Caco-2 (cell line): ENCODE data around the gene COL5A1. TPM values are rescaled to one million over a fixed set of nuclear protein-coding genes. Genes with fewer than 3 reads are reported as not detected.

Experiments used
- BruUV-seq: library from RNA; stranded (reverse); fragments of 400-500 nt; replicated peaks from 2 replicates; lab custom pipeline; 2021; lab: Mats Ljungman, UMichigan
- CTCF ChIA-PET: fragments of 300-600 bp; sonication (Branson Sonifier 250); formaldehyde crosslinking; loops from one replicate; lab custom pipeline; 2022; ENCODE audit warnings: antibody characterized with exemption; lab: Charles Lee
- POLR2A ChIA-PET: fragments of 300-600 bp; sonication (Branson Sonifier 250); formaldehyde crosslinking; loops from one replicate; lab custom pipeline; 2022; ENCODE audit warnings: antibody characterized with exemption; lab: Charles Lee
- DNase-seq, 2 experiments: peaks; one replicate each; pipeline versions ENCODE4 v3.0.0 to v3.0.0-alpha.2; 2020 to 2022
- H3K27me3 ChIP-seq: replicated peaks from 2 replicates; pipeline ENCODE4 v1.6.0; 2011; ENCODE audit warnings: low read length; ENCODE audit not compliant: control insufficient read depth, insufficient read depth
- H3K36me3 ChIP-seq: 2 replicates; pipeline ENCODE4 v1.5.1; 2011; ENCODE audit warnings: low read length; ENCODE audit not compliant: control insufficient read depth, insufficient read depth
- H3K4me1 ChIP-seq: fragments of 250-450 bp; sonication (Bioruptor Pico); 2 replicates; pipeline ENCODE4 v1.5.1; 2020; ENCODE audit warnings: mild to moderate bottlenecking
- H3K4me3 ChIP-seq: 2 replicates; pipeline ENCODE4 v1.5.1; 2011; ENCODE audit warnings: low read depth, mild to moderate bottlenecking, control low read depth, low read length
- H3K9me3 ChIP-seq: fragments of 250-450 bp; sonication (Bioruptor Pico); 2 replicates; pipeline ENCODE4 v1.5.1; 2020; ENCODE audit warnings: mild to moderate bottlenecking, moderate library complexity
- H3K27ac Mint-ChIP-seq: one replicate; pipeline ENCODE4 v1.8.0; 2022; ENCODE audit warnings: mixed read lengths; ENCODE audit not compliant: unreplicated experiment
- H3K27me3 Mint-ChIP-seq: one replicate; pipeline ENCODE4 v1.8.0; 2022; ENCODE audit warnings: mixed read lengths; ENCODE audit not compliant: insufficient read depth, unreplicated experiment
- H3K36me3 Mint-ChIP-seq: one replicate; pipeline ENCODE4 v1.8.0; 2022; ENCODE audit warnings: mild to moderate bottlenecking, mixed read lengths; ENCODE audit not compliant: insufficient read depth, unreplicated experiment
- H3K4me1 Mint-ChIP-seq: one replicate; pipeline ENCODE4 v1.8.0; 2022; ENCODE audit warnings: low read depth, mixed read lengths; ENCODE audit not compliant: unreplicated experiment
- H3K4me3 Mint-ChIP-seq: one replicate; pipeline ENCODE4 v1.8.0; 2022; ENCODE audit warnings: mild to moderate bottlenecking, moderate library complexity, mixed read lengths; ENCODE audit not compliant: unreplicated experiment
- H3K9me3 Mint-ChIP-seq: one replicate; pipeline ENCODE4 v1.8.0; 2022; ENCODE audit warnings: mixed read lengths; ENCODE audit not compliant: unreplicated experiment
- CTCF ChIP-seq, 2 experiments: fragments of 200-600 bp in 1 of 2; IDR thresholded peaks; 1 replicate in 1 of 2; 2 replicates in 1 of 2; pipeline versions ENCODE4 v1.5.1 to v1.8.0; 2011 to 2022; ENCODE audit warnings: antibody characterized with exemption in 1 of 2, control low read depth in 1 of 2, inconsistent platforms in 1 of 2, low read depth in 1 of 2, low read length in 1 of 2, mild to moderate bottlenecking in 1 of 2, moderate library complexity in 1 of 2; ENCODE audit not compliant: insufficient read depth in 1 of 2, severe bottlenecking in 1 of 2, unreplicated experiment in 1 of 2
- intact Hi-C: fragments of 100-400 bp; cut with micrococcal nuclease; formaldehyde crosslinking; loops from one replicate; pipeline ENCODE4 v1.10.0; 2022; ENCODE audit not compliant: unreplicated experiment
- total RNA-seq: library from RNA; stranded (reverse); gene quantifications from 2 replicates; pipeline ENCODE4 v1.2.3, GENCODE V29; 2022

Gene COL5A1
- total RNA-seq, 1 experiment from 2014 or later, result 4.8 TPM

- H3K4me3 ChIP-seq, result no peak overlapping the region
- POLR2A ChIA-PET, result no interaction called here
- no peaks in the 10 kb centered on the region for H3K27me3 ChIP-seq
- no TSS peak for BruUV-seq
- H3K27ac Mint-ChIP-seq, result no peak overlapping the region
- no peaks in the 10 kb centered on the region for H3K4me1 ChIP-seq
- no peaks in the 10 kb centered on the region for H3K36me3 ChIP-seq
- no peaks in the 10 kb centered on the region for H3K4me1 Mint-ChIP-seq
- H3K9me3 Mint-ChIP-seq, result no peaks in the 10 kb centered on the region
- H3K27me3 Mint-ChIP-seq, result no peaks in the 10 kb centered on the region
- TF ChIP-seq CTCF (IDR thresholded peaks at IDR 0.05; ENCODE audit: insufficient read depth in 1 of 2, low read depth in 1 of 2, low read length in 1 of 2, severe bottlenecking in 1 of 2, unreplicated experiment in 1 of 2), result no peak
- no peaks in the 10 kb centered on the region for H3K9me3 ChIP-seq
- intact Hi-C loops, result no loop called here
- DNase-seq, result no peak
- H3K4me3 Mint-ChIP-seq, result no peak overlapping the region
- no peaks in the 10 kb centered on the region for H3K36me3 Mint-ChIP-seq
- CTCF ChIA-PET, result no interaction called here
Observed at GRCh38 chr9:134827993-134828392, 186.4 kb downstream of the COL5A1 start.

GRCh38 chr9:134828892-134829291 is 187.3 kb downstream of the COL5A1 start:
- POLR2A ChIA-PET, result no interaction called here
- no peaks in the 10 kb centered on the region for H3K4me1 Mint-ChIP-seq
- no peaks in the 10 kb centered on the region for H3K27me3 Mint-ChIP-seq
- no peak overlapping the region for H3K27ac Mint-ChIP-seq
- H3K4me3 Mint-ChIP-seq, result no peak overlapping the region
- Histone ChIP-seq H3K9me3 (no peaks in the 10 kb centered on the region), H3K27me3 (no peaks in the 10 kb centered on the region), H3K36me3 (no peaks in the 10 kb centered on the region), H3K4me1 (no peaks in the 10 kb centered on the region), H3K4me3 (no peak overlapping the region)
- no peaks in the 10 kb centered on the region for H3K36me3 Mint-ChIP-seq
- CTCF ChIA-PET, result no interaction called here
- no peaks in the 10 kb centered on the region for H3K9me3 Mint-ChIP-seq
- no peak for TF ChIP-seq CTCF (IDR thresholded peaks at IDR 0.05; ENCODE audit: insufficient read depth in 1 of 2, low read depth in 1 of 2, low read length in 1 of 2, severe bottlenecking in 1 of 2, unreplicated experiment in 1 of 2)
- no peak for DNase-seq
- BruUV-seq, result no TSS peak
- intact Hi-C loops, result no loop called here

GRCh38 chr9:134829356-134829937 is 187.8 kb downstream of the COL5A1 start:
- no peaks in the 10 kb centered on the region for H3K4me1 Mint-ChIP-seq
- Histone ChIP-seq H3K36me3 (no peaks in the 10 kb centered on the region), H3K4me1 (no peaks in the 10 kb centered on the region), H3K9me3 (no peaks in the 10 kb centered on the region), H3K4me3 (no peak overlapping the region), H3K27me3 (no peaks in the 10 kb centered on the region)
- intact Hi-C loops, result no loop called here
- ChIA-PET CTCF (no interaction called here), POLR2A (no interaction called here)
- no peaks in the 10 kb centered on the region for H3K9me3 Mint-ChIP-seq
- TF ChIP-seq CTCF (IDR thresholded peaks at IDR 0.05; ENCODE audit: insufficient read depth in 1 of 2, low read depth in 1 of 2, low read length in 1 of 2, severe bottlenecking in 1 of 2, unreplicated experiment in 1 of 2), result no peak
- H3K4me3 Mint-ChIP-seq, result no peak overlapping the region
- H3K27ac Mint-ChIP-seq, result no peak overlapping the region
- no peaks in the 10 kb centered on the region for H3K36me3 Mint-ChIP-seq
- no TSS peak for BruUV-seq
- no peaks in the 10 kb centered on the region for H3K27me3 Mint-ChIP-seq
- DNase-seq, result no peak
